NCI-H748 treated with DMSO at 0.1 percent for 48 hours (cell line): ENCODE results near the gene RAB40A.
"Not testable (repeated sequence)": the region's sequence is repeated elsewhere in the genome, so short reads cannot be mapped to it uniquely, and the experiment has no call there.

Experiments
- DNase-seq: peaks from one replicate; lab custom pipeline; 2025; lab: John Stamatoyannopoulos, UW

The RAB40A gene

DNA sequence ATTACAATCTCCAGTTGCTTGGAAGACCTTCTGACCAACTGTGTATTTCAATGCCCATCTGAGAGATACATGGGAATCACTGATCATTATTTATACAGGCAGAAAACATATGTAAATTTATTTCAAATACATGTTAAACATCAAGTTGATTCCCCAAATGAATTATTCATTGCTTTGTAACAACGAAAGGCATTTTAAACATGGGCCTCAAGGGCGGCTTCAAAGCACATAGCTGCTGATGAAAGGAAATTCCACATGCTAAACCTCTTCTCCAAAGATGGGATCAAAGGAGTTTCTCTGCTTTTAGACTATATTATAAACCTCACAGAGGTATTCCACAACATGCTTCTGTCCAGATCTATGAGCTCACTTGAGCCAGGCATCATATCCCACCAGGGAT lies 4.3 kb upstream of the RAB40A start:
- no peak for DNase-seq

GRCh38 chrX:103520386-103520785 lies 1.1 kb upstream of the RAB40A start:
- DNase-seq = peak; percentile 14

- DNase-seq = no peak
Observed at GRCh38 chrX:103518571-103518970, 718 bp downstream of the RAB40A start.

DNA sequence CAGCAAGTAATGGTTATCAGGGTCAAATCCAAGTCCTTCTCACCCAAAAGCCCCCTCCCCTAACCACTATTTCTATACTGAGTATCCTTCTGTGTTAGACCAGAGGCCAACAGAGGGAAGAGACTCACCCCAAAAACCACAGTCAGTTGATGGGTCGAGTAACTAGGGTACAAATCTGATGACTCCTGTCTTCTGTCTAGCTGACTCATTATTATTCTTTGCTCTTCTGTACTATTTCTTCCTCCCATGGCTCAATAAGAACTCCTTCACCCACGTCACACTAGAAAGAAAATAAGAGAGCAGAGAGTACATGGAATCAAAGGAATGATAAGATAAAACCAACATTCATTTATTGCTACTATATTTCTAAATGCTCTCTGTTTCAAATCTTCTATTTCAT lies 2.0 kb downstream of the RAB40A start:
- DNase-seq = no peak

- DNase-seq = no peak
Observed at GRCh38 chrX:103513476-103514108, 5.7 kb downstream of the RAB40A start.

- DNase-seq = no peak
Observed at GRCh38 chrX:103513067-103513466, 6.2 kb downstream of the RAB40A start.

DNA sequence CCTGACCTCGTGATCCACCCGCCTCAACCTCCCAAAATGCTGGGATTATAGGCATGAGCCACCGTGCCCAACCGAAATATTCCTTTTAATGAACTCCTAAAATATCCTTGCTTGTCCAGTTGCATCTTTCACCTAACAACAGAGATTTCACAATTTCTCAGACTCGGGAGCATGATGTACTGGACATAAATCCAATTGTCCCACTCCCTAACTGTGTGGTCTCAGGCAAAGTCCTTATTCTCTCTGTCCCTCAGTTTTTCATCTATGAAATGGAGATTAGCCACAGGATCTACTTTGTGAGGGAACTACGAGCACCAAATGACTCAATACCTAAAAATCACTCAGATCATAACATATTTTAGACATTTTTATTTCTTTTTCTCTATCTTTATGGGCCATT lies 9.3 kb downstream of the RAB40A start:
- DNase-seq = no peak

GRCh38 chrX:103503853-103504207 lies 15.5 kb downstream of the RAB40A start:
- no peak for DNase-seq

- DNase-seq = no peak
Observed at GRCh38 chrX:103503163-103503852, 16.0 kb downstream of the RAB40A start.

- no peak for DNase-seq
Observed at GRCh38 chrX:103498786-103499185, 20.5 kb downstream of the RAB40A start.

DNA sequence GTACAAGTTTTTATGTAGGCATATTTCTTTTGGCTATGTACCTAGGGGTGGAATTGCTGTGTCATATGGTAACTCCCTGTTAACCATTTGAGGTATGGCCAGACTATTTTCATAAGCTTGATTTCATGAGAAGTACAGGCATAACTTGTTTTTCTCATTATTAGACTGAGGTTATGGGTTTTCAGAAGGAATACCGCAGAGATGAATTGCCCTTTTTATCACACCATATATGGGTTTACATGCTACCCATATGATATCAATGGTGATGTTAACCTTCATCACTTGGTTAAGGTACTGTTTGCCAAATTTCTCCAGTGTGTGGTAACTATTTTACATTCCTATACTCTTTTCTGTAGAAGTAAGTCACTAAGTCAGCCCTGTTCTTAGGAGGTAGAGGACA lies 23.5 kb downstream of the RAB40A start:
- no peak for DNase-seq

DNA sequence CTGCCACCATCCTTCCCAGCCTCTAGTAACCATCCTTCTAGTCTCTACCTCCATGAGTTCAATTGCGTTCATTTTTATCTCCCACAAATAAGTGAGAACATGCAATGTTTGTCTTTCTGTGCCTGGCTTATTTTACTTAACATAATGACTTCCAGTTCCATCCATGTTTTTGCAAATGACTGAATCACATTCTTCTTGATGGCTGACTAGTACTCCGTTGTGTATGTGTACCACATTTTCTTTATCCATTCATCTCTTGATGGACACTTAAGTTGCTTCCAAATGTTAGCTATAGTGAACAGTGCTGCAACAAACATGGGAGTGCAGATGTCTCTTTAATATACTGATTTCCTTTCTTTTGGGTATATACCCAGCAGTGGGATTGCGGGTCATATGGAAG lies 25.7 kb downstream of the RAB40A start:
- not testable (repeated sequence) for DNase-seq

DNA sequence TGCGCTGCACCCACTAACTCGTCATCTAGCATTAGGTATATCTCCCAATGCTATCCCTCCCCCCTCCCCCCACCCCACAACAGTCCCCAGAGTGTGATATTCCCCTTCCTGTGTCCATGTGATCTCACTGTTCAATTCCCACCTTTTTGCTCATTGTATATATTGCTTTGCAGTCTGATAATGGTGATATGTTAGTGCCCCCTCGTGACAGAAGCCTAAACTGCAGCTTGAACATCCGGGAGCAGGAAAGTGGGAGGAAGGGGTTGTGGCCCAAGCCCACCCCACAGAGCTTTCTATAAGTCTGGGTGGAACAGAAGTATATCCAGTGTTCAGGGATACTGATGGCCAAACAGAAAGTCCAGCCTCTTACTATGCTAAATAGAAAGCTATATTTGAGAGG lies 29.6 kb downstream of the RAB40A start:
- DNase-seq = not testable (repeated sequence)

DNA sequence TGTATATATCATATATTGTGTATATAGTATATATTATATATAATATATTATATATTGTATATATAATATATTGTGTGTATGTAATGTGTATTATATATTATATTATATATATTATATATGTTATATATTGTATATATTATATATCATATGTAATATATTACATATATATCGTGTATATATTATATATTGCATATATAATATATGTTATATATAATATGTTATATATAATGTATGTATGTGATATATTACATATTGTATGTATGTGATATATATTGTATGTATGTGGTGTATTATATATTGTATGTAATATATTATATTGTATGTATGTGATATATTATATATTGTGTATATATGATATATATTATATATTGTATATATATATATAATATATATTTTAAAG lies 30.5 kb downstream of the RAB40A start:
- DNase-seq = no peak

- DNase-seq = no peak
Observed at GRCh38 chrX:103488332-103488731, 31.0 kb downstream of the RAB40A start.

DNA sequence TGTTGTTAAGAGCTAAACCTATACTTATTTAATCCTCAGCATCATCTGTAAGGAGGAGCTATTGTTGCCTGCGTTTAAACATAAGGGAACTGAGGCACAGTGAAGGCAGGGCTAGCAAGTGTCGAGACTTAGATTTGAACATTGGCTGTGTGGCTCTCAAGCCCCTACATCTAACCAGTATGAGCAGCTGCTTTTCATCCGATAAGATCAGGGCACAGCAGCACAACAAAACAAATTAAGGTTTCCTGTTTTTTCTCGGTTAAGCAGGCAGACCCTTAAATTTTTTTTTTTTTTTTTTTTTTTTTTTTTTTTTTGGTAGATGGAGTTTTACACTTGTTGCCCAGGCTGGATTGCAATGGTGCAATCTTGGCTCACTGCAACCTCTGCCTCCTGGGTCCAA lies 35.6 kb downstream of the RAB40A start:
- DNase-seq = no peak

DNA sequence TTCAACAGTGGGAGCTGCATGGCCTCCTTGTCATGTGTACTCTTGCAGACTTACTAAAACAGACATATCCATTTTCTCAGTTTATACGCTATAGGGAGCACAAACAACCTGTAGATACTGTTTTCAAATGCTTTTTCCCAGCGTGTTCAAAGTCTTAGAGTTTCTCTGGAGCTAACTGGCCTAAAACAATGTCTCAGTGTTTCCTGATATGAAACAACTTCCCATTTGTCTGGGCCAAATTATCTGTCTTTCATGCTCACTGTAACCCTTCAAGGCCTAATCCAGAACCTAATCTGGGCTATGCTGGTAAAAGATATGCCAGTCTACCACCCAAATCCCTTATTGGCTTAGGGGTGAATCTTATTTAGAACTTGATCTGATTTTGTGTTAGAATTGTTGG lies 38.8 kb downstream of the RAB40A start:
- DNase-seq = no peak

GRCh38 chrX:103477496-103477895 lies 41.8 kb downstream of the RAB40A start:
- no peak for DNase-seq

DNA sequence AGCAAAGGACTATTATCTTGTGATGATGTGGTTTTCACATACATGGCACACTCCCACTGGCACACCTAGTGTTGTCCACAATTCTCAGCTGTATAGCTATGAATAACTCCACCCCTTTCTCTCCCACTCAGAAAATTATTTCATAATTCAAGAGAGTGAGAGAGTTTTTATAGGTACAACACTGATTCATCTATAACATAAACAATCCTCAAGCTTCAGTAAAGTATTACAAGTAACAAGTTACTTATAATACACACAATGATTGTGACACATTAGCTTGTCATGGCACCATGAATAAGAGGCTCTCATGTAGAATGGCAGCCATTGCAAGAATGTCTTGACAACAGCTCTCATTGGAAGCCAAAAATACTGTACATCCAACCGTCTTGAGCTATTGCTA lies 43.9 kb downstream of the RAB40A start:
- no peak for DNase-seq

DNA sequence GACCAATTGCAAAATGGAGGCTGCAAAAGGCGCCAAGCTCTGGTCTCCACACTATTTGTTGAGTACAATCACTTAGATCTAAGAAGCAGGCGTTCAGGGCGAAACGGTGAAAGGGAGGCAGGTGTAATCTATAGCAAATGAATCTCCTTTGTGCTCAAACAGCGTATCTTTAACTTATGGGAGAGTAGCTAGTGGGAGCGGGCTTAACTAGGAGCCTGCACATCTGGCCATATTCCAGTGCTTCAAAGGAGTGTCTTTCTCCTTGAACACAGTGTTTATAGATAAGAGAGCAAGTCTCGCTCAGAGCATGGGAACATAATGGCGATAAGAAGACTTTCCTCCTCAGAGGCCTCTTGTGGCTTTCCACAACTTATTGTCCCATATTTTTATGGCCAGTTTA lies 49.3 kb downstream of the RAB40A start:
- DNase-seq = not testable (repeated sequence)

DNA sequence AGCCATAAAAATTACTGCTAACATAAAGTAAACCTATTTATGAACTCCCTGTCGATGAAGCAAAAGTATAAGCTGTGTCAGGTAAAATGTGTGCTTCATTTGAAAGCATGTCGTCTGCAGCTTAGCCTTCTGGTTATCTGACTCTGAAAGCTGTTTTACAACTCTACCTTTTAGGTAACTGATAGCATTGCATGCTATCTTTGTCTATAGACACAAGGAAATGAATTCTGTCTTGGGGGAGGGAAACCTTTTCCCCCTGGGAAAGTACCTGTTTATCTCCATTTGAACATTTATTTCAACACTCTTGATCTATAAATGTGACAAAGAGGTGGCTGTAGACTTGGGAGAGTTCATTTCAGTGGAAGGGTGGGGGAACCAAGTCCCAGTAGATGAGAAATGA lies 51.4 kb downstream of the RAB40A start:
- no peak for DNase-seq

GRCh38 chrX:103467156-103467555 lies 52.1 kb downstream of the RAB40A start:
- no peak for DNase-seq

DNA sequence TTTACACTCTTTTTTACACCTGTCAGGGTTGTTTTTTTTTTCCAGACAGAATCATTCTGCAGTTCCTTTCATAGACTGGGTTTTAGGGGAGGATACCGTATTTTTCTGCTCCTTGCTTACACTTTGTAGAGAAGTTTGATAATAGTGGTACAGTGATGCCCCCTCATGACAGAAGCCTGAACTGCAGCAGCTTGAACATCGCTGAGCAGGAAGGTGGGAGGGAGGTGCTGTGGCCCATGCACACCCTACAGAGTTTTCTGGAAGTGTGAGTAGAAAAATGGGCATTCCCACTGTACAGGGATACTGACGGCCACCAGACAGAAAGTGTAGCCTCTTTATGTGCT lies 54.5 kb downstream of the RAB40A start:
- DNase-seq = peak; percentile 30

- no peak for DNase-seq
Observed at GRCh38 chrX:103464072-103464773, 55.1 kb downstream of the RAB40A start.
